Bladder microvascular endothelial cell (primary cell): ENCODE measurements around the gene BABAM1. TPM values are rescaled to one million over a fixed set of nuclear protein-coding genes. Genes with fewer than 3 reads are reported as not detected.

Source experiments
- total RNA-seq: library from RNA; depleted of rRNA; stranded (reverse); fragments of >200 nt; gene quantifications from 2 replicates; pipeline ENCODE4 v1.2.3, GENCODE V29; 2014

The BABAM1 gene
- total RNA-seq: 91.3 and 113 TPM in 2 replicates

DNA sequence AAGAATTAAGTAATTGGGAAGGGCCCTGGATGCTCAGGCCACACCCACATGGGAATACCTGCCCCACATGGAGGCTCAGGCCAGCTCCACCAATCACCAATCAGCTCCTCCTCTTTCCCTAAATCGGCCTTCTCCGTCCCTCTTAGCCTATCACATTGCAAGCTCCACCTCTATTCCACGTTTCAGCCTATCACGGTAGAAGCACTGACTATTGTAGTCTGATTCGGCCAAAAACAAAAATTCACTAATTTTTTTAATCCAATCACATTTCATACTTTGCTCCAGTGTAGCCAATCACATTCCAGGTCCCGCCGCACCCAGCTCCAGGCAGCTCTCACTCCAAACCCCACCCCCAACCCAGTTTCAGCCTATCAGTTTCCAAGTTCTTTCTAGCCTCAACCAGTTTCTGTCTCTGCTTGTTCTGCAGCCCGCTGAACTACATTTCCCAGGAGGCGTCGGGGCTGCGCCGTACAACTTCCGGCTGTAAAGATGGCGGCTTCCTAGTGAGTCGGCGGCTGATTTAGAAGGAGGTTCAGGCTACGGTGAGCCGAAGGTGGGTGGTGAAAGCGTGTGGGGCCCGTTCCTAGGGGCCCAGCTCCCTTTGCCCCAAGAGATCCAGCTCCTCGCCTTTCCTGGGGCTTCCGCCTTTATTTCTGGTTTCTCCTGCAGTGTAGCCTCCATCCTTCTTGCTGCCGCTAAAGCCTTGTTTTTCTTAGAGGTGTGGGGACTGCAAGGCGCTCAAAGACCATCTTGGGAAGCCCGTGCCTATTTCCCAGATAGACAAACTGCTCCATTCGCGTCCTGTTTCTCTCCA, at the start of gene BABAM1:
Gene BABAM1 (plus strand): TSS at position 469 of the 814 bp plus-strand sequence. CDS start 1,364 bp downstream, outside the sequence.

DNA sequence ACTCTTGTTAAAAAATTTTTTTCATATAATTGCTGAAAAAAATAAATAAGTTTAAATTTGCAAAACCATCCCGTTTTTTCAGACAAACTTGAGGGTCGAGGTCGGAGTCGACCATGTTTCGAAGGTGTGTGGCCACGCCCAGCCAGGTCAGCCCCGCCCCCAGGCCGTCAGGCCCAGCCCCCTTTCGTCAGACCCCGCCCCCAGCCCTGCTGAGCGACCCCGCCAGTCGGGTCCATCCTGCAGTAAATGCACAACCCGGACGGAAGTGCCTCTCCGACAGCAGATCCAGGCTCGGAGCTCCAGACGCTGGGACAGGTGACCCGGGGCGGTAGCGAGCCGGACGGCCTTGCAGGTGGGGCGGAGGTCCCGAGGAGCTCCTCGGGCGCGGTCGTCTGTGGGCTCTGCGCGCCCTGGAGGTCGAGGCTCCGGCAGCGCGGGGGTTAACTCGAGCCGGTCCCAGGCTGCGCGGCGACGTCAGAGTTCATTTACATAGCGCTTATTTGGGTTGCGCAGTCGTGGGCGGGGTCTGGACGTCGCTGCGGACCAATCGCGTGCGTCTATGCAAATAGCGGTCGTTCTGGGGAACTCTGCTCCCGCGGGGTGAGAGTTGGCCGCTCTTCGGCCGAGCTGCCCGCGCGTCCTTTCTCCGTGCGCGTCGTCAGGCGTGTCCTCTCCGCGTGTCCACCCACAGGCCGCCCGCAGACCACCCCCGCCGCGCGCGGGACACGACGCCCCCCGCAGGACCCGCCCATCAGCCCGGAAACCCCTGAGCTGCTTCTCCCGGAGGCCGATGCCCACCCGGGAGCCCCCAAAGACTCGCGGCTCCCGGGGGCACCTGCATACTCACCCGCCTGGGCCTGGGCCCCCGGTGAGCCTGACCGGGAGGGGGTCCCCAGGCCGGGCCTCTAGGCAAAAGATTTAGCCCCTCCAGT, 41.0 kb upstream of the BABAM1 start, which contains the start of gene OCEL1:
Gene OCEL1 (plus strand): TSS at position 225 of the 932 bp plus-strand sequence. CDS start 22 bp downstream, at position 247.

DNA sequence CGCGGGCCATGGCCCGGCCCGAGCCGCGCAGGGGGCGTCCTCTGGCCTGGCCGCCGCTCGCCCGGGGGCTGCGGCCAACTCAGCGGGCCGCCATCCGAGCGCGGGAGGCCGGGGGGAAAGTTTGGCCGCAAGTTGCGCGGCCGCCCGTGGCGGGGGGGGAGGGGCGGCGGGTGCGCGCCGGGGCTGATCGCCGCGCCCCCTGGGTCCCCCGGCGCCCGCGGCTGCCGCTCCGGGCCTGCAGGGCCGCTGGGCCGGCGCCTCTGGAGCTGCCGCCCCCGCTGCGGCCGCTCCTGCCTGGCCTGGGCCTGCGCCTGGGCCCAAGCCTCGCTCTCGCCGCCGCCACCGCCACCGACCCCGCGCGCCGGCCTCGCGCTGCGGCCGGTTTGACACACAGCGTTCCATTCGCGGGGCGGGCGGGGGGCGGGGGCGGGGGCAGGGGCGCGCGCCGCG, 21.7 kb upstream of the BABAM1 start, which contains the start of gene NR2F6:
Gene NR2F6 (minus strand): TSS at position 385 of the 450 bp plus-strand sequence. CDS start 699 bp downstream, outside the sequence.

DNA sequence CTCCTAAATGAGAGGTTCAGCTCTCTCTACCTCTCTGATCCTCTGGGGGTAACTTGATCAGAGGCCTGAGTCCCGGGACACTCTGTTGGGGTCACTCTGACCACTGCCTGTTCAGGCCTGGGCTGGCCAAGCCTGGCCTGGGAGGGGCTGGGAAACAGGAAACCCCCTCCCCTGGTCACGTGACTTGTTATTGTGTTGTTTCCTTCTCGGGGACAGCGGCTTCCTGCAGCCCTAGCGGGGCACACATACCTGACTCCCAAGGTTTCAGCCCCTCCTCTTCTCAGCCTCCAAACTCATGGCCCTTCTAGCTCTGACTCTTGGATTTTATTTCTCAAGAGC, 2.6 kb upstream of the BABAM1 start, which contains the start of gene USHBP1:
Gene USHBP1 (minus strand): TSS at position 105 of the 339 bp plus-strand sequence. CDS start 446 bp downstream, outside the sequence.

DNA sequence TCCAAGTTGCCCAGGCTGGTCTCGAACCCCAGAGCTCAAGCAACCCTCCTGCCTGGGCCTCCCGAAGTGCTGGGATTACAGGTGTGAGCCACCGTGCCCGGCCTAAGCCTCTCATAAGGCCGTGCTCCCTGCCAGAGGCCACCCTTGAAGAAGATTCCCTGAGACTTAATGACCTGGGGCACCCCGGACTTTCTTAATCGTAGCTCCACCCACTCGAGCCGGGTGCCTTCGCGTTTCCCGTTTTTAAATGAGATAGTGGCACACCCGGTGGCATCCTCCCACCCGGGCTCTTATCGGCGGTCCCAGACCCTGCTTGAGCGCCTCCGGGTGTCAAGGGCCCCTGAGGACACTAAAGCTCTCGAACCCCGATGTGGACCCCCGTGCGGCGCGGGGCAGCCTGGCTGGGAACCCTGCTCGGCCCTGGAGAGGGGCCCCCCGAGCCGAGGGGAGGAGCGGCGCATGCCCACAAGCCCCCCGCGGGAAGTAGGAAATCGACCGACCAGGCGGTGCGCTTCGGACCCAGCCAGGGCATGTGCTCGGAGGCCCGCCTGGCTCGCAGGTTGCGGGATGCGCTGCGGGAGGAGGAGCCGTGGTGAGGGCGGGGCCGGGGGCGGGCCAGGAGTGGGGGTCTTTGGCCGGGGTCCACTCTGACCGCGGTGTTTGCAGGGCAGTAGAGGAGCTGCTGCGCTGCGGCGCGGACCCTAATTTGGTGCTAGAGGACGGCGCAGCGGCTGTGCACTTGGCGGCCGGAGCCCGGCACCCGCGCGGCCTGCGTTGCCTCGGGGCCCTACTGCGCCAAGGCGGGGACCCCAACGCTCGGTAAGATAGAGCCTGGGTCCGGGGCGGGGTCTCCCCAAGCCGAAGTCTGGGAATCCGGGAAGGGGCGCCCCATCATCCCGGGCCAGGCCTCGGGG, 14.4 kb downstream of the BABAM1 start, which contains the start of gene ANKLE1:
Gene ANKLE1 (plus strand): TSS at position 511 of the 914 bp plus-strand sequence. CDS start 20 bp downstream, at position 531.

DNA sequence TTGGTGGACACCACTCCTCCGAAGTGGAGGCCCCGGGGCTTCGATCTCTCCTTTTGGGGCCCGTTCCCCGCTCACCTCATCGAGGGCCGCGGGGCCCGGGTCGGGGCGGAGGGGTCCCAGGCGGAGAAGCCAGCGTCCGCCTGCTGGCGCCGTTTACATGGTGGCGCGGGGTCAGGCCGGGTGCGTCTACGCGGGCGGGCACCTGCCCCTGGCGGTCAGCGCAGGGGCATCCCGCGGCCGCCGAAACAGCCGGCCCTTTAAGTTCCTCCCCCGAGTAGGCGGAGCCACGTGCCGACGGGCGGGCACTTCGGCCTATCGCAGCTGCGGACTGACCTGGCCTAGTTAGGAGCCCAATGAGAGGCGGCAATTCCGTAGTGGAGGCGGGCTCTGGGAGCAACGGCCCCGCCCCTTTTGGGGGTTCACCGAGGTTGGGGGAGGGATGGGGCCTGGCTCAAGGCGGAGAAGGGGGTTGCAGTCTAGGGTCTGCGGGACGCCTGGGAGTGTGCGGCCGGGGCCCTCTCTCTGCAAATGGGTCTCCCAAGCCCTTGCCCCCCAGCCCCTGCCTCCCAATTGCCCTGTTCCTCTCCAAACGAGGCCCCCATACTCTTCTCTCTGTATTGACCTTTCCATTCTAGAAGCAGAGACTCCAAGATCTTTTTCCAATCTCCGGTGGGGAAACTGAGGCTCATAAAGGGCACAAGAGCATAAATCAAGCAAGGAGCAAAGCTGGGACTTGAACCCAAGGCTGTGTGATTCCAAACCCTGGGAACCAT, 36.1 kb downstream of the BABAM1 start, which contains the start of gene ABHD8:
Gene ABHD8 (minus strand): TSS at position 259 of the 773 bp plus-strand sequence. CDS start 1,809 bp downstream, outside the sequence.

DNA sequence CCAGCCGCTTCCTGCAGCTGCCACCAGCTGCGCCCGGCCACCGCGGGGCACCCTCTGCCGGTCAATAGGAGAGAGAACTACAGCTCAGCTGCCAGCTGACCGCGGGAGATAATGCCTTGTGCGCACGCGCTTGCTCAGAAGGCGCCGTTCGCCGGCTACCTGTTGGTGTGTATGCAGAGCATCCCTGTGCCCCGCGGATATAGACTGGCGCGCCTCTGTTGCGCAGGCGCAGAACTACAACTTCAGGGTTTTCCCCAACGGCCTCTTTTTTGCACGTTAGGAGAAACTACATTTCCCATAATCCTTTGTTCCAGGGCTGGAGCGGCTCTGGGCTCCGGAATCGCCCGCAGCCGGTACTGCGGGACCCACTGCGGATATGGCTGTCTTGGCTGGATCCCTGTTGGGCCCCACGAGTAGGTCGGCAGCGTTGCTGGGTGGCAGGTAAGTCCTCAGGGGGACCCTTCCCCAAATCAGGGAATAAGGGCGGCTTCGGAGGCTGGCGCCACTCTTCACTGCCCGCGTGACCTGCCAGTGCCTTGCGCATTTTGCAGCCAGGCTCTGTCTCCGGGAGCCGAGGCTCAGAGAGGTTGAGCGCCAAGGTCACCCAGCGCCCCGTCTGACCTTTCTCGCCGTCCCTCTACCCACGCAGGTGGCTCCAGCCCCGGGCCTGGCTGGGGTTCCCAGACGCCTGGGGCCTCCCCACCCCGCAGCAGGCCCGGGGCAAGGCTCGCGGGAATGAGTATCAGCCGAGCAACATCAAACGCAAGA, 38.5 kb downstream of the BABAM1 start, which contains the start of gene MRPL34:
Gene MRPL34 (plus strand): TSS at position 356 of the 768 bp plus-strand sequence. CDS start 21 bp downstream, at position 377.

DNA sequence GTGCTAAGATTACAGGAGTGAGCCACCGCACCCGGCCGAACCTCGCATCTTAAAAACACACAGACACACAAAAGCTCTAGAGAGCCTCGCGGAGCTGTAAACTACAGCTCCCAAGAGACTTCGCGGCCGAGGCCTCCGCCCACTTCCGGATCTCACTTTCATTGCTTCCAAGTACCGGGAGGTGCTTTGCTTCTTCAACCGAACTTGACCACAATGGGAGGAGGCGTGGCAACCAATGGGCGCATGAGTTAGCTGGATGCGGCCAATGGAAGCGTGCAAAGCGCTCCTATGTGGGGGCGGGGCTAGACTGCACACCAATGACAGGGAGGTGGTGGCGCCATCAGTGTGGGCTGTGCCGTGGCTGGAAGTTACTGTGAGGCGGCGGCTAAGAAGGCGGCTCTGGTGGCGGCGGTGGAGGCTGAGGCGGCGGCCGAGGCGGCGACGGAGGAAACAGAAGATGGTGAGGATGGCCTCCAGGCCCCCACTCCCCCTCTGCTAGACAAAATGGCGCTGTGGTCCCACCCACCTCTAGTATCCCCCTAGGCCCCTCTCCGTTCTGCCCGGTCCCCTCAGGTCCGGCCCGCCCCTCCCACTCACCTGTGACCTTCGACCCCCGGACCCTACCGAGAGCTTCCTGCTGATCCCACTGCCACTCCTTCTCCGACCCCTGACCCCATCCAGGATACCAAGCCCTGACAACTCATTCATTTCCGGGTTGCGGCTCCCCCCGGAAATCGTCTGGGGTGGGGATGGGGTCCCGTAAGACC, 42.1 kb downstream of the BABAM1 start, which contains the start of gene DDA1:
Gene DDA1 (plus strand): TSS at position 366 of the 767 bp plus-strand sequence. CDS start 92 bp downstream, at position 458.

Other genes starting within 250 kb of the BABAM1 start
- 1.5 and 2.7 TPM in 2 replicates for gene CPAMD8, start 240.6 kb upstream of the BABAM1 start, total RNA-seq
- gene HAUS8, start 192.0 kb upstream of the BABAM1 start, total RNA-seq: 3.8 and 4.2 TPM in 2 replicates
- 38.7 and 75.2 TPM in 2 replicates for gene MYO9B, start 191.7 kb upstream of the BABAM1 start, total RNA-seq
- 12.8 and 22.0 TPM in 2 replicates for gene USE1, start 52.1 kb upstream of the BABAM1 start, total RNA-seq
- 1.5 and 2.1 TPM in 2 replicates for gene OCEL1, start 41.2 kb upstream of the BABAM1 start, total RNA-seq
- gene NR2F6, start 21.5 kb upstream of the BABAM1 start, total RNA-seq: 29.3 and 39.3 TPM in 2 replicates
- gene USHBP1, start 2.7 kb upstream of the BABAM1 start, total RNA-seq: 27.4 and 34.0 TPM in 2 replicates
- 0.49 and 0.76 TPM in 2 replicates for gene ANKLE1, start 14.5 kb downstream of the BABAM1 start, total RNA-seq
- gene ABHD8, start 36.0 kb downstream of the BABAM1 start, total RNA-seq: 5.2 and 7.2 TPM in 2 replicates
- 16.3 and 24.4 TPM in 2 replicates for gene MRPL34, start 38.4 kb downstream of the BABAM1 start, total RNA-seq
- 14.4 and 38.8 TPM in 2 replicates for gene DDA1, start 42.1 kb downstream of the BABAM1 start, total RNA-seq
- 2.4 and 6.1 TPM in 2 replicates for gene ANO8, start 67.4 kb downstream of the BABAM1 start, total RNA-seq
- 10.4 and 32.6 TPM in 2 replicates for gene GTPBP3, start 70.1 kb downstream of the BABAM1 start, total RNA-seq
- 11.8 and 12.5 TPM in 2 replicates for gene PLVAP, start 109.9 kb downstream of the BABAM1 start, total RNA-seq
- not detected in 2 replicates for gene CCDC194, start 126.8 kb downstream of the BABAM1 start, total RNA-seq
- 36.9 and 54.1 TPM in 2 replicates for gene BST2, start 138.2 kb downstream of the BABAM1 start, total RNA-seq
- 20.9 and 36.8 TPM in 2 replicates for gene MVB12A, start 152.6 kb downstream of the BABAM1 start, total RNA-seq
- not detected in 2 replicates for gene TMEM221, start 181.2 kb downstream of the BABAM1 start, total RNA-seq
- not detected in 2 replicates for gene NXNL1, start 193.5 kb downstream of the BABAM1 start, total RNA-seq
- 10.0 and 30.6 TPM in 2 replicates for gene SLC27A1, start 203.1 kb downstream of the BABAM1 start, total RNA-seq
- 49.5 and 52.9 TPM in 2 replicates for gene PGLS, start 244.2 kb downstream of the BABAM1 start, total RNA-seq